Hepatocyte (in vitro differentiated cells): ENCODE measurements around the gene AGAP2.

Experiments used
- EZH2phosphoT487 ChIP-seq: fragments of 200-600 bp; sonication (generic); IDR thresholded peaks from one replicate; pipeline ENCODE4 v1.6.1; 2018; ENCODE audit warnings: antibody characterized with exemption, mild to moderate bottlenecking, low read depth, moderate library complexity; ENCODE audit not compliant: unreplicated experiment, severe bottlenecking
- TF ChIP-seq, protein P1 (sequence below): fragments of 200-600 bp; sonication (generic); IDR thresholded peaks from 2 replicates; pipeline ENCODE4 v1.5.1; 2016; ENCODE audit warnings: antibody characterized with exemption, mild to moderate bottlenecking; ENCODE audit not compliant: poor library complexity

DNA sequence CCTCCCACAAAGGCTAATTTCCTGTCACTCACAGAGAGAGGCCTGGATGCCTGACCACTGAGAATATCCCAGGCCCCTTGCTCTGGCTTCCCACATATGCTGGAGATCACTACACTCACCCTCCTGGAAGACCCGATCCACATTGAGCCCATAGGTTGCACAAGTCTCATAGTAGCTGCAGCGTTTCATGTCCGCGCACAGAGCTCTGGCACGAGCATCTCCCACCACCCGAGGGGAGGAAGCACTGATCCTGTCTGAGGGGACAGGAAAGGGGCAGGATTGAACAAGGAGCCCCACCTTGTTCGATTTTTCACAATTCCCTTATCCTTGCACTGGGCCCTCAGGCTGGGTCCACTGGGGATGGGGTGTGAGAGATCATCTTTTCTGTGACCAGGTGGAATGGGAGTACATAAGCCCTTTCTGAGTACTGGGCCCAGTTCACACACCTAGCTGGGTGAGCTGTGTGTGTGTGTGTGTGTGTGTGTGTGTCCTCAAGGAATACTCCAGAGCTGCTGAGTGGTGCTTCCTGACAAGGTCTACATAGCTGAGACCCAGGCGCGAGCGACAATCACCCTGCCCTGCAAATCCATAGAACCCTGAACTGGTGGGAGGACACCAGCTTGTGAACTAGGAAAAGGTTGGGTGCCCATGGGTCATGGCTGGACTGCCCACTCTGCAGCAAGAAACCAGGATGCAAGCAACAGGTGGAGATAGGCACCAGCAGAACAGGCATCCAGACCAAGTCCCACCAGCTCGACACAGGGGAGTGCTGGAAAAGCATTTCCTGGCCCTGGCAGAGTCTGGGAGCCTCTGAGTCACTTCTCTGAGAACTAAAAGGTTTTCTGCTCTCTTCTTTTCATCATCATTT, 5.6 kb downstream of the AGAP2 start:
- TF ChIP-seq, protein P1, sequence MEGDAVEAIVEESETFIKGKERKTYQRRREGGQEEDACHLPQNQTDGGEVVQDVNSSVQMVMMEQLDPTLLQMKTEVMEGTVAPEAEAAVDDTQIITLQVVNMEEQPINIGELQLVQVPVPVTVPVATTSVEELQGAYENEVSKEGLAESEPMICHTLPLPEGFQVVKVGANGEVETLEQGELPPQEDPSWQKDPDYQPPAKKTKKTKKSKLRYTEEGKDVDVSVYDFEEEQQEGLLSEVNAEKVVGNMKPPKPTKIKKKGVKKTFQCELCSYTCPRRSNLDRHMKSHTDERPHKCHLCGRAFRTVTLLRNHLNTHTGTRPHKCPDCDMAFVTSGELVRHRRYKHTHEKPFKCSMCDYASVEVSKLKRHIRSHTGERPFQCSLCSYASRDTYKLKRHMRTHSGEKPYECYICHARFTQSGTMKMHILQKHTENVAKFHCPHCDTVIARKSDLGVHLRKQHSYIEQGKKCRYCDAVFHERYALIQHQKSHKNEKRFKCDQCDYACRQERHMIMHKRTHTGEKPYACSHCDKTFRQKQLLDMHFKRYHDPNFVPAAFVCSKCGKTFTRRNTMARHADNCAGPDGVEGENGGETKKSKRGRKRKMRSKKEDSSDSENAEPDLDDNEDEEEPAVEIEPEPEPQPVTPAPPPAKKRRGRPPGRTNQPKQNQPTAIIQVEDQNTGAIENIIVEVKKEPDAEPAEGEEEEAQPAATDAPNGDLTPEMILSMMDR = no peak
- TF ChIP-seq EZH2phosphoT487 = no peak
